Stimulated activated CD4-positive, alpha-beta T cell treated with anti-CD3 and anti-CD28 coated beads, Interleukin-12 subunit alpha, Interleukin-12 subunit beta, amount 100 ng/mL, for 48 hours (primary cell): Measurements from ENCODE around the gene ANKRD22.
A peak's percentile ranks its signal among the peaks of the same experiment; 100 is the strongest.

Experiments used
- DNase-seq, 3 donors: peaks; one replicate each; pipeline ENCODE4 v3.0.0-alpha.2; 2020; ENCODE audit warnings: low read depth in 2 of 3, low spot score in 1 of 3

Gene ANKRD22

DNA sequence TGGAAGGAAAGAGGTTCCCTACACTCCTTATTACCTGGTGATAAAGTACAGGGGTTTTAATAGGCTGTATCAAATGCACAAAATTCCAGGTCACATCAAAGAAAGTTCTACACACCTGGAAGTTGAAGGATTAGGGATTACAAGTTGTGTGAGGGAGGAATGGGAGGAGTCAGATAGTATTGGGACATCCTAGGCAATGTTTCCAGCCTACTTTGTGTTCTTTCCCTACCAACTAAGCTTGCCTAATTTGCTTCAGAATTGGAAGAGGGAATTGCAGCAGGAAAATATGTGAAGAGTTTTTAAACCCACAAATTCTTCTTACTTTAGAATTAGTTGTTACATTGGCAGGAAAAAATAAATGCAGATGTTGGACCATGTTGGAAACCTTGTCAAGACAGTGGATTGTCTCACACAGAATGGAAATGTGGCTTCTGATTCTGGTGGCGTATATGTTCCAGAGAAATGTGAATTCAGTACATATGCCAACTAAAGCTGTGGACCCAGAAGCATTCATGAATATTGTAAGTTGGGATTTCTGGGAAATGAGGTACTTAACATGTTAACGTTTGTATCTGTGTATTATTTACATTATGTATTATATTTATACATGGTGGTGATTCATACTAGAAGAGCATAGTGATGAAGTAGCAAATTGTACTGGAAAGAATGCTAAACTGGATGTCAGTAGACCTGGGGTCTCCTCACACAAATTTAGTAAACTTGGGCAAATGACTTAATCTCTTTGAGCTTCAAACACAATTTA is 48.9 kb downstream of the ANKRD22 start, which contains the start of gene LIPM:
Gene LIPM, plus strand, starts transcription at position 208 of the 763 bp plus-strand sequence. Its CDS starts 167 bp downstream, at position 375.
- no peak for DNase-seq

DNA sequence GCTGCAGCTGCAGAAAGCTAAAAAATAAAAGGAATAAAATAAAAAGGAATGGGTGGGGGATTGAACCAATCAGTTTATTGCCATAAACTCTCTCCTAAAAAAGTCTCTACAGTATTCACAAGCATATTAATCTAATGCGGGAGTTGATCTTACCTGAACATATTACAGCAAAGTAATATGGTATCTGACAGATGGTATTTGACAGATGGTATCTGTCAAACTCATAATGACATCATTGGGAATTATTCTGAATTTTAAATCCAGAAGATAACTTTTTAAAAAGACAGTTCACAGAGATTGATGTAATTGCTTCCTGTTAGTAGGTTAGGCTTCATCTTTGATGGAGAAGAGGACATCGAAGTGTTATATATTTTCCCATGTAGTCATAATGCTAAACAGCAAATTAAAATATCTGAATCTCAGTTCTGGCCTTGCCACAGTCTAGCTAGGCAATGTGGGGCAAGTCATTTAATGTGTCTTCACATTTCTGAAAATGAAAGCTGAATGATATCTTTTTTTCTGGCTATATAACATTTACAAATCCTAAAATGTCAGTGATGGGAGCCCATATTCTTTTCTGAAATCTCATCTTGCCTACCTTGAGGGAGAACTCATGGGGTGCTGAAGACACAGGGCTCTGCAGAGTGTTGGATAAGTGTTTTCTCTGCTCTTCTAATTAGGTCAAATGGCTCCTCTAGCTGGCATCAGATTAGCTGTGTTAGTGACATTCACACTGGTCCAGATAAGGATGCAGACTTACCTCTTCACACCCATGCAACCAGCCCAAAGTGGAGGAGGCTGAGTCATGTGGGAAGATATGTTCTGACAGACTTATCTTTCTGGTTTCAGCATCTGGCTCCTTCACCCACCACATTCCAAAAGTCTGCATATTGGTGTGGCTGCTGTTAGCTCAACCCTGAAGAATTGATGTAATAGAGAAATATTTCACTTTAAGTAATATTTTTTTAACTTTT is 51.2 kb downstream of the ANKRD22 start:
- DNase-seq, result peak in 1 of 3 donors; percentile 3

DNA sequence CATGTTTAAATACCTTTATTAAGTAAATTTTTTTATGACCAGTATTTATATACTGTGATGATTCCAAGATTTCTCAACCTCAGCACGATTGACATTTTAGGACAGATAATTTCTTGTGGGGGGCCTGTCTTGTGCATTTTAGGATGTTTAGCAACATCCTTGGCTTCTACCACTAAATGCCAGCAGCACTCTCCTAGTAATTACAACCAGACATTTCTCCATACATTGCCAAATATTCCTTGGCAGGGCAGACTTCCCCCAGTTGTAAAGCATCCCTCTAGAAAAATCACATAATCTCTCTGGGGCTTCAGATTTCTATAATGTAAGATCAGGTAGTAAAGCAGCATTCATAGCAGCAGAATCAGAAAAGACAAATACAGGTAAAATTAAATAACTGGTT is 56.9 kb downstream of the ANKRD22 start:
- DNase-seq, result no peak

DNA sequence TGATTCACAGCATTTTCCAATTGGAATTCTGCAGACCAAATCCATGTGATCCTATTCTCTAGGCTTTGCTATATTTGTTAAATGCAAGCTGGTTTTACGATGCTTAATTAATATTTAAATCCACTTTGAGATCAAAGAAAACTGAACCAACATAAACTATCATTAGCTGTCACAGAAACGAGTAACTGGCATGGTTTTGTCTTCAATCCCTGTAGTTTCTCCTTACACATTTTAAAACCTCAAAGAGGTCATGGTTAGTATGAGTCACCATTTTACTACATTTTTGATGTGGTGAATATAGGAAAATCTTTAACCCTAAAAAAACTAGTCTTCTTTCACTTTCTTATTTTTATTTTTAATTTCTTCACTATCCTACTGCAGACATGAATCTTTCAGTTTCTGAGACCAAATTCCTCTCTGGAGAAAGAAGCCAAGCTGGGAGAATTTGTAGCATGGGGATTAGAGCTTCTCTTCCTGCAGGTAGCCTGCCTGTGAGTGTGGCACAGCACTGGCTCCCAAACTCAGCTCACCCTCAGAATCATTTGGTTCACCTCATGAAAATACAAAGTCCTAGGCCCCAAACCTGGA is 57.8 kb downstream of the ANKRD22 start:
- no peak for DNase-seq

DNA sequence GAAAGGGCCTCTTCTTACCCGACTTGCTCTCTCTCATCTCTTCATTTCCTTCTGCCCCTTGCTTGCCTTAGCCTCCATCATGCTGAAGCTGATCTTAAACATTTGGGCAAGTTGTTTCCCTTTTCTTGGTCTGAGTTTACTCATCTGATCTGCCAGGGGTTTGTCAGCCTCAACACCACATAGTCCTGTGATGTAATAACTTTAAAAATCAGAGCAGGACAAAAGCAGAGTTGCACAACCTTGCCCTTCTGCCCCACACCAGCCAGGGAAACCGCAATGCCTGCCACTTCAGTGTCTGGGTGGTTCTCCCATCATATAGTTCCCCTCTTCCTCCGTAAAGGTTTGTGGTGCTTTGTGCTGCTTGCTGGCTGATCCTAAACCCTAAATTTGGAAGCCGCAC is 59.0 kb downstream of the ANKRD22 start:
- DNase-seq, result no peak

DNA sequence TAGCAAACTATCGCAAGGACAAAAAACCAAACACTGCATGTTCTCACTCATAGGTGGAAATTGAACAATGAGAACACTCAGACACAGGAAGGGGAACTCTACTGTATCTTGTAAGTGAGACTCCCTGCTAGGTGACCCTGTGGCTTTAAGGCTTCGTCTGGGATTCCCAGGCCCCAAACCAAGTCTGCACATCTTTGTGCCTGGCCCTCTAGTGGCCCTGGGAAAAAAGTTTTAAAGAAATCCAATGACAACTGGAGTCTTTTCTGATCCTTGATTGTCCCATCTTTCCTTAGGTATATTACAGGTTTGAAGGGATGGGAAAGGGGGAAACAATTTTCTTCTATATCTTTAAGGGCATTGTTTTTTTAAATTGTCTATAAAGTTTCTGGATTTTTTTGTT is 59.7 kb downstream of the ANKRD22 start:
- no peak for DNase-seq

DNA sequence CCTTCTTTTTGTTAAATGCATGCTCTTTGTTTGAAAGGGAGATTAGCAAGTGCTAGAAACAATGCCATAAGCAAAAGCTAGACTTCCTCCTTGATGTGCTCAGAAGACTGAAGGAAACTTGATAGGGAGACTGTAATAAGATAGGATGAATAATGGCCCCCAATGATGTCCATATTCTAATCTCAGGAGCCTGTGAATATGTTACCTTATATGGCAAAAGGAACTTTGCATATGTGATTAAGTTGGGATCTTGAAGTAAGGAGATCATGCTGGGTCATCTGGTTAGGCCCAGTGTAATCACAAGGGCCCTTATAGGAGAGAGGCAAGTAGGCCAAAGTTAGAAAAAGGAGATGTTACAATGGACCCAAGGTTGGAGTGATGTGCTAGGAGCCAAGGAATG is 62.7 kb downstream of the ANKRD22 start:
- no peak for DNase-seq

DNA sequence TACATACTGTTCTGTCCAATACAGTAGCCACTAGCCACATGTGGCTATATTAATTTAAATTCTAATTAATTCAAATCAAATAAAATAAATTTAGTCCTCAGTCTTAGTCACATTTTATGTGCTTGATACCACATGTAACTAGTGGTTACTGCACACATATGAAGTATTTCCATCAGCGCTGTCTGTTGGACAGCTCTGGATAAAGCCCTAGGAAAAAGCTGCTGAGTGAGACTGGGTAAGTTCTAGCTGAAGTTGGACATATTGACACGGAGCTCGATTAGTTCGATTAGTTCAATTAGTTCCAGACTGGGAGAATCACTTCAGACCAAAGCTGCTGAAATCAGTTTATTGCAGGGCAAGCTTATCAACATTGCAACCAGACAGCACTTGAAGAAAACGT is 64.2 kb downstream of the ANKRD22 start:
- no peak for DNase-seq

DNA sequence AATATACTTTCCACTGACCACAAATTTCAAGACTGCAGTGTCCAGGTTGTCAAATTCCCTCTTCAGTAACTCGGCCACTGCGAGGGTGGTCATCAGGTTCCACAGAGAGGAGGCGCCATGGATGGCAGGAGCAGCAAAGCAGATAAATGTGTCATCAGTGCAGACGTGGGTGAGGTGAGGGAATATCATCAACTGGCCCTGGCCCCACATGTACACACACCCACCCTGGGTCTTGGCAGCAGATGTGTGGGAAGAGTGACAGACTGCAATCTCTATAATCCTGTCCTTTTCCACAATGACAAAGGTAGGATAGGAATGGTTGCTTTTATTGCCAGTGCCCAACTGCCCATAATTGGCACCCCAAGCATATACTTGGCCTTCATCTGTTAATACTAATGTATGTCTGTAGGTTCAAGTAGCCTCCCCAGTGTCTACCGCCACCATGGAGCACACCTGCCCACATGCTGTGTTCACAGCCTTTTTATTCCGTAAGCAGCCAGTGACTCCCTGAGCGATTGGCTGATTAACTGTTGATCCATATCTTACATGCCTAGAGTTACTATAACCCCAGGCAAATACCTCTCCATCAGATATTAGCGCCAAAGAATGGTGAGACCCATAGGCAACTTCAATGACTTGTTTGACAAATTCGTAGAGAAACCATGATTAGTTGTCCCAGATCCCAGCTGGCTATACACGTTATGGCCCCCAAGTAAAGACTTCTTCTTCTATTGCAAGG is 65.4 kb downstream of the ANKRD22 start:
- no peak for DNase-seq

DNA sequence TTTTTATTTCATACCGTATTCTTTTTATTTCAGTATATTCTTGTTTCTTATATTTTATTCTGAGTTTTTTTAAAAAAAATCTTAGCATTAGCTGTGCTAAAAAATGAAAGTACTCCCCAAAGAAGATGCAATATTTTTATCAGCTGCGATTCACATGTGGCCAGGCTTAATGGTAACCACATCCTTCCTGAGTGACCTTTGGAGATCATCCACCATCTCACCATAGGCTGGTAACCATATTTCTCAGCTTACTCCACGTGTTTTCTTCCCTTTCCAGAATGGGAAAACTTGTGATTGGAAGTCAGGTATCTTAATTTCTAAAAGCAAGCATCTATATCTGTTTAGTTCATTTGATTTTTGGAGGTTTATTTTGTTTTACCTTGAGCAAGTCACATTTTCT is 67.9 kb downstream of the ANKRD22 start:
- DNase-seq, result no peak

DNA sequence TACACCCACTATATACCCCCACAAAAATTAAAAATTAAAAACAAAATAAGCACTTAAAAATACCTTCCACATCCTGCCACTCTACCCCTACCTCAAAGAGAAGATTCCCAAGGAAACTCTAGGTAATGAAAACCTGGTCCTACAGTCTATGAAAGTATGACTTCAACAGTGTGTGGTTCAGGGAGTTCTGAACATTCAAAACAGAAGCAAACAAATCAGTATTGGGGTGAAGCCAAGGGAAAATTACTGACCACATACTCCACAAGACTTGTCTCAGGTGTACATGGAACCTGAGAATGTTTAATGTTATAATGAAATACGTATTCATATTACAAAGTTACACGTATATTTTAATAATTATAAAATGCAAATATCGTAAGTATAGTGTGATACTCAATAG is 69.4 kb downstream of the ANKRD22 start:
- DNase-seq, result no peak

DNA sequence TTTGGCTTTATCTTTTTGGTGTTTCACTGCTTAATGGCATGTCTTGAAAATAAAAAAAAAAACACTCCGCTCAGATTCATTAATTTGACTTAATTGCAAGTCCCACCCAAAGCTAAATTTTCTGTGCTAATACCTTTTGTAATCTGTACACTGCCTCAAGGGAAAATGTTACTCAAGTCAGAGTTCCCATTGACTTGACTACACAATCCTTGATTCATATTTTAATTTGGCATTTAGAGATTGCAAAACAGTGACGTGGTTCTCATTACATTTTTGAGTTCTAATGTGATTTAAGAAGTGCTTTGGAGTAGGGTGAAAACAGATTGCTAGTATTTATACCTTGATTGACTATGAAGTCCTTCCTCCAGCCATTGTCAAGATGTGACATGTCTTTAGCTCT is 70.4 kb downstream of the ANKRD22 start:
- DNase-seq, result no peak
